D721Med (cell line): ENCODE data around the gene GOLGA6L2.
"Not testable (repeated sequence)": the region's sequence is repeated elsewhere in the genome, so short reads cannot be mapped to it uniquely, and the experiment has no call there.

ENCODE experiments used
- DNase-seq: peaks from one replicate; pipeline ENCODE4 v3.0.0; 2011; ENCODE audit warnings: low spot score; ENCODE audit not compliant: insufficient read length
- FAIRE-seq: peaks from 2 replicates; lab custom pipeline; 2011; peaks lifted over from hg19 to GRCh38; lab: Jason Lieb, UNC
- CTCF ChIP-seq: IDR thresholded peaks from 2 replicates; pipeline ENCODE4 v1.5.1; 2012; ENCODE audit warnings: mild to moderate bottlenecking, control low read depth; ENCODE audit not compliant: insufficient read depth; ENCODE audit errors: missing control alignments

GOLGA6L2 gene

GRCh38 chr15:23415321-23415865 lies 31.6 kb downstream of the GOLGA6L2 start:
- no peak for DNase-seq
- no peak for FAIRE-seq
- TF ChIP-seq CTCF = no peak

- FAIRE-seq, DNase-seq: not testable (repeated sequence)
These were observed 34.0 kb downstream of the GOLGA6L2 start for GRCh38 chr15:23412881-23413600.

GRCh38 chr15:23411841-23412240 lies 35.2 kb downstream of the GOLGA6L2 start:
- TF ChIP-seq CTCF = no peak
- no peak for DNase-seq
- no peak for FAIRE-seq

GRCh38 chr15:23403550-23403949 lies 43.5 kb downstream of the GOLGA6L2 start:
- no peak for DNase-seq
- no peak for TF ChIP-seq CTCF
- FAIRE-seq = no peak

- TF ChIP-seq CTCF = no peak
- DNase-seq (no peak), FAIRE-seq (no peak)
These were observed 44.5 kb downstream of the GOLGA6L2 start for GRCh38 chr15:23402544-23402943.

GRCh38 chr15:23402140-23402539 lies 44.9 kb downstream of the GOLGA6L2 start:
- no peak for FAIRE-seq
- no peak for TF ChIP-seq CTCF

GRCh38 chr15:23401627-23402026 lies 45.4 kb downstream of the GOLGA6L2 start:
- FAIRE-seq (no peak), DNase-seq (no peak)
- TF ChIP-seq CTCF = no peak

More at GRCh38 chr15:23402140-23402539, 44.9 kb downstream of the GOLGA6L2 start:
- DNase-seq = no peak

GRCh38 chr15:23399207-23399606 lies 47.8 kb downstream of the GOLGA6L2 start:
- not testable (repeated sequence) for DNase-seq, FAIRE-seq

- not testable (repeated sequence) for DNase-seq, FAIRE-seq
These were observed 48.7 kb downstream of the GOLGA6L2 start for GRCh38 chr15:23398357-23398756.
